Measurements from ENCODE around the gene MYL10. TPM values are rescaled to one million over a fixed set of nuclear protein-coding genes. Genes with fewer than 3 reads are reported as not detected.

MYL10 gene
- total and polyA plus RNA-seq, 10 of the 15 experiments (the other 5 are each of a cell fraction or from before 2014, with no cell fraction given) = not detected

DNA sequence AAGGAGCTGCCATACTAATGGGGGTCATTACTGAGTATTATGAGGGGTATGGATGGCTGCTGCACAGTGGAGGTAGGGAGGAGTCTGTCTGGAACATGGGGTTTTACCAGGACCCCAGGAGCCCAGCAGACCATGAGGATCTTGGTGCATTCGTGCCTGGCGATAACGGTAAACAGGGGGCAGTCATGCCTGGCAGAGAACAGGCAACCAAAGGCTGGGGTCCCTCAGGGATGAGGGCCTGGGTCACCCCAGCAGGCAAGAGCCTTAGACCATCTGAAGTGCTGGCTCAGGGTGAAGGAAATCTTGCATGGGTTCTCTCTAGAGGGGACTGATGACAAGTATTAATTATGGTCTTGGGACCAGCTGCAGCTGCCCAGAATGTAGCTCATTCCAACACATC, 46.1 kb downstream of the MYL10 start (continued):
- TF ChIP-seq, protein P1, sequence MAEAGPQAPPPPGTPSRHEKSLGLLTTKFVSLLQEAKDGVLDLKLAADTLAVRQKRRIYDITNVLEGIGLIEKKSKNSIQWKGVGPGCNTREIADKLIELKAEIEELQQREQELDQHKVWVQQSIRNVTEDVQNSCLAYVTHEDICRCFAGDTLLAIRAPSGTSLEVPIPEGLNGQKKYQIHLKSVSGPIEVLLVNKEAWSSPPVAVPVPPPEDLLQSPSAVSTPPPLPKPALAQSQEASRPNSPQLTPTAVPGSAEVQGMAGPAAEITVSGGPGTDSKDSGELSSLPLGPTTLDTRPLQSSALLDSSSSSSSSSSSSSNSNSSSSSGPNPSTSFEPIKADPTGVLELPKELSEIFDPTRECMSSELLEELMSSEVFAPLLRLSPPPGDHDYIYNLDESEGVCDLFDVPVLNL (IDR thresholded peaks at IDR 0.05; ENCODE audit: low read depth, low read length) = no peak
- TF ChIP-seq FOXM1 (IDR thresholded peaks at IDR 0.05; ENCODE audit: low read depth, low read length) = no peak
- no peak for TF ChIP-seq RELA (IDR thresholded peaks at IDR 0.05; ENCODE audit: borderline replicate concordance, partially characterized antibody)
- no peak for TF ChIP-seq NFYA (IDR thresholded peaks at IDR 0.05; ENCODE audit: borderline replicate concordance, low read depth, low read length)
- TF ChIP-seq, protein P2, sequence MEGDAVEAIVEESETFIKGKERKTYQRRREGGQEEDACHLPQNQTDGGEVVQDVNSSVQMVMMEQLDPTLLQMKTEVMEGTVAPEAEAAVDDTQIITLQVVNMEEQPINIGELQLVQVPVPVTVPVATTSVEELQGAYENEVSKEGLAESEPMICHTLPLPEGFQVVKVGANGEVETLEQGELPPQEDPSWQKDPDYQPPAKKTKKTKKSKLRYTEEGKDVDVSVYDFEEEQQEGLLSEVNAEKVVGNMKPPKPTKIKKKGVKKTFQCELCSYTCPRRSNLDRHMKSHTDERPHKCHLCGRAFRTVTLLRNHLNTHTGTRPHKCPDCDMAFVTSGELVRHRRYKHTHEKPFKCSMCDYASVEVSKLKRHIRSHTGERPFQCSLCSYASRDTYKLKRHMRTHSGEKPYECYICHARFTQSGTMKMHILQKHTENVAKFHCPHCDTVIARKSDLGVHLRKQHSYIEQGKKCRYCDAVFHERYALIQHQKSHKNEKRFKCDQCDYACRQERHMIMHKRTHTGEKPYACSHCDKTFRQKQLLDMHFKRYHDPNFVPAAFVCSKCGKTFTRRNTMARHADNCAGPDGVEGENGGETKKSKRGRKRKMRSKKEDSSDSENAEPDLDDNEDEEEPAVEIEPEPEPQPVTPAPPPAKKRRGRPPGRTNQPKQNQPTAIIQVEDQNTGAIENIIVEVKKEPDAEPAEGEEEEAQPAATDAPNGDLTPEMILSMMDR (IDR thresholded peaks at IDR 0.05 in 2 of 3, conservative IDR thresholded peaks at IDR 0.05 in 1 of 3; ENCODE audit: control insufficient read depth in 2 of 3, extremely low read depth in 1 of 3, insufficient read depth in 1 of 3, low read depth in 3 of 3, low read length in 3 of 3) = no peak
- TF ChIP-seq SMAD5 (IDR thresholded peaks at IDR 0.05; ENCODE audit: low read depth) = no peak
- TF ChIP-seq TARDBP (IDR thresholded peaks at IDR 0.05; ENCODE audit: borderline replicate concordance) = no peak
- no peak for TF ChIP-seq TCF12 (IDR thresholded peaks at IDR 0.05; ENCODE audit: low read depth, low read length)
- TF ChIP-seq TAF1 (IDR thresholded peaks at IDR 0.05; ENCODE audit: borderline replicate concordance, low read depth, low read length) = no peak

DNA sequence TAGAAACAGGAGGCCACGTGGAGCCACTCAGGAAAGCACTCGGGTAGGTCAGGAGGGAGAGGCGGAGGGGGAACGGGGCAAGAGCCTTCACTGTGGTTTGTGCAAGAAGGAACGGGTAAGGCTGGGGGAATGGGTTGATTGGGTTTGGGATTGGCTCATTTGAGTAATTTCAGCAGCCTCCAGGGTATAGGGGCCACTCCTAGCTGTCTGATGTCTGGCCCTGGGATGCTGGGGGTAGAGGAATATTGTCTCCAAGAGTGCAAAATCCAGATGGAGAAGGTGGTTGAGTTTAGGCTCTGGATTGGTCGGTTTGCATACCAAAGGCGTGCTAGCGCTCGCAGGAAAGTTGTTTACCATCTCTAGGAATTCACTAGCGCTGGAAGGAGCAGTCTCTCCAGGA, 47.2 kb downstream of the MYL10 start:
- ChIA-PET RAD21 (ENCODE audit: unreplicated experiment) (interaction anchor here (0.7 kb wide), 1 partner anchor 675 kb away, joined by 5 read pairs; no protein-coding TSS in a partner anchor), SMC1A (ENCODE audit: uncharacterized antibody, unreplicated experiment) (interaction anchor here (0.6 kb wide), 1 partner anchor 91 kb away, joined by 3 read pairs; no protein-coding TSS in a partner anchor), POLR2A (no interaction called here), CTCF (interaction anchor here (0.7 to 0.9 kb wide), 2 partner anchors 15 to 40 kb away, joined by 3 to 4 read pairs; no protein-coding TSS in a partner anchor)
- WGBS (ENCODE audit: insufficient coverage, insufficient replicate concordance, low lambda C conversion rate, missing lambda C conversion rate) = 58% methylated on average over 10 of the region's 10 CpGs
- no peaks in the 10 kb centered on the region for H4K20me1 ChIP-seq (ENCODE audit: control insufficient read depth, insufficient read depth)
- H3K36me3 ChIP-seq (ENCODE audit: control insufficient read depth in 2 of 2, insufficient read depth in 2 of 2, low read length in 1 of 2) = no peaks in the 10 kb centered on the region
- no peak overlapping the region for H3K4me2 ChIP-seq (ENCODE audit: control insufficient read depth, insufficient read depth)
- H3K27ac ChIP-seq (ENCODE audit: control insufficient read depth, insufficient read depth) = no peak overlapping the region
- in situ Hi-C loops (cut with MboI) (no loop called here), intact Hi-C loops (cut with micrococcal nuclease; ENCODE audit: unreplicated experiment) (no loop called here)
- H3K27me3 ChIP-seq (replicated peaks in 1 of 2; ENCODE audit: control insufficient read depth in 2 of 2, insufficient read depth in 2 of 2, low read length in 1 of 2) = no peaks in the 10 kb centered on the region
- H3K9me3 ChIP-seq (replicated peaks; ENCODE audit: control insufficient read depth, insufficient read depth, low read length) = no peaks in the 10 kb centered on the region; the same call in 2 of the 3 replicates
- no peak for ATAC-seq
- no peak for TF ChIP-seq LARP7 (IDR thresholded peaks at IDR 0.05)
- no peak for TF ChIP-seq NFXL1 (IDR thresholded peaks at IDR 0.05; ENCODE audit: borderline replicate concordance)
- no peak for TF ChIP-seq NRF1 (conservative IDR thresholded peaks at IDR 0.05; ENCODE audit: low read depth, low read length)
- TF ChIP-seq JUND (IDR thresholded peaks at IDR 0.05; ENCODE audit: low read depth, low read length) = no peak
- no peak for TF ChIP-seq MEF2B (IDR thresholded peaks at IDR 0.05; ENCODE audit: partially characterized antibody, poor library complexity, severe bottlenecking)
- no peak for FAIRE-seq
- no peak for DNase-seq (ENCODE audit: low read depth, low spot score)
- no peak overlapping the region for H3K4me3 ChIP-seq
- H3K9ac ChIP-seq (ENCODE audit: control insufficient read depth, insufficient read depth, low read length) = no peak overlapping the region
- no TSS peak for BruUV-seq (replicated peaks)
- no peaks in the 10 kb centered on the region for H3K4me1 ChIP-seq (ENCODE audit: control insufficient read depth, insufficient read depth, low read length)
- no peaks in the 10 kb centered on the region for H3K79me2 ChIP-seq (ENCODE audit: control insufficient read depth, insufficient read depth, low read length)
- no peak overlapping the region for H2AFZ ChIP-seq (ENCODE audit: control insufficient read depth, low read depth, low read length)
